GM18870 (cell line): ENCODE measurements around the gene DDIT4.
"Not testable (repeated sequence)": the region's sequence is repeated elsewhere in the genome, so short reads cannot be mapped to it uniquely, and the experiment has no call there.

Experiments used
- ATAC-seq: cut with Tn5 transposase; IDR thresholded peaks from one replicate; pipeline ENCODE4 v1.9.1; 2021; ENCODE audit warnings: moderate library complexity; ENCODE audit not compliant: unreplicated experiment

DDIT4 gene

GRCh38 chr10:72249176-72249862 is 24.4 kb upstream of the DDIT4 start:
- ATAC-seq, result not testable (repeated sequence)

- ATAC-seq, result no peak
Measured at GRCh38 chr10:72250666-72251065, 23.1 kb upstream of the DDIT4 start.

GRCh38 chr10:72251635-72252034 is 22.1 kb upstream of the DDIT4 start:
- ATAC-seq, result no peak

DNA sequence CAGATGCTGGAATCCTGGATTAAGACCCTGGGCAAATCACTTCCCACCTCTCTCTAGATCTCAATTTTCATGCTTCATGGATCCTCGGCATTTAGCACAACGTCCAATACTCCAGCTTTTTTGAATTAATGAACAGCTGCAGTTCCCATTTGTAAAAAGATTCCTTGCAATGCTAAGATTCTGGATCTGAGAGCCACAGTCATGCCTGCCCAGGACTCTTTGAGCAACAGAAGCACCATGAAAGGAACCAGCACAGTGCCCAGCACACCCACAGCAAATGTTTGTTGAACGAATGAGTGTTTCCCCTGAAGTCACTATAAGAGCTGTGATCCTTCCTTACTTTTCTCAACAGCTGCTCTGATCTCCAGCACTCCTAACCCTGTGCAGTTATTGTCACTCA is 20.8 kb upstream of the DDIT4 start:
- no peak for ATAC-seq

- no peak for ATAC-seq
Measured at GRCh38 chr10:72253578-72253977, 20.1 kb upstream of the DDIT4 start.

DNA sequence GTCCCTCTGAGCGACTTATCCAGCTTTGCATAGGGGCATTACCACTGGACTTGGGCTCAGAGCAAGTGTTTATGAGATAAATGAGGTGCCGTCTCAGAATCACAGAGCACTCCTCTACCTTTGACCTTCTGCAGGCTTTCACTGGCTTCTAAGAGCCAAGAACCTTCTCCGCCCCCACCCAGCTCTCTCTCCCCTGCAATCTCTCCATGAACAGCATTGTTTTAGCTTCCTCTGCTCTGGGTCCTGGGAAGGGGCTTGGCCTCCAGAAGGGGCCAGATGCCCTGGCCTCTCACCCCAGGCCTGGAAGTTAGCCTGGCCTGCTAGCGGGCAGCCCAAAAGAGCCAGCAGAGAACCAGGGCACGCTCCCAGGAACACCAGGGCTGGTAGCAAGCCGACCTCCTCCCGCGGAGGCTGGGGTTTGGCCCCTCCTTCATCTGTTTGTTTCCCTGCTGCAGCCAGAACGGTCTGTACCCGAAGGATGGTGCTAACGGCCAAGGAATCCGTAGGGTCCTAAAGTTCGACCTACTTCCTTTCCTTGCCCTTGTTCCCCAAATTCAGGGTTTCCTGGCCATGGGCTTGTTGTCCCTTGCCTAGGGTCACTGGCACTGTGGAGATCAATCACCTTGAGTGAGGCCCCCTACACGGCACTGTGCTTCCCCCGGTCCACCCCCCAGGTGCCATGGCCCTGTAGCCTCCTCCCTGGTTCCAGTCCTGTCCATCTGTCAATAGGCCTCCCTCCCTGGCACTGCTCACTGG is 18.7 kb upstream of the DDIT4 start:
- ATAC-seq, result no peak

GRCh38 chr10:72255977-72256729 is 17.6 kb upstream of the DDIT4 start:
- ATAC-seq, result no peak

DNA sequence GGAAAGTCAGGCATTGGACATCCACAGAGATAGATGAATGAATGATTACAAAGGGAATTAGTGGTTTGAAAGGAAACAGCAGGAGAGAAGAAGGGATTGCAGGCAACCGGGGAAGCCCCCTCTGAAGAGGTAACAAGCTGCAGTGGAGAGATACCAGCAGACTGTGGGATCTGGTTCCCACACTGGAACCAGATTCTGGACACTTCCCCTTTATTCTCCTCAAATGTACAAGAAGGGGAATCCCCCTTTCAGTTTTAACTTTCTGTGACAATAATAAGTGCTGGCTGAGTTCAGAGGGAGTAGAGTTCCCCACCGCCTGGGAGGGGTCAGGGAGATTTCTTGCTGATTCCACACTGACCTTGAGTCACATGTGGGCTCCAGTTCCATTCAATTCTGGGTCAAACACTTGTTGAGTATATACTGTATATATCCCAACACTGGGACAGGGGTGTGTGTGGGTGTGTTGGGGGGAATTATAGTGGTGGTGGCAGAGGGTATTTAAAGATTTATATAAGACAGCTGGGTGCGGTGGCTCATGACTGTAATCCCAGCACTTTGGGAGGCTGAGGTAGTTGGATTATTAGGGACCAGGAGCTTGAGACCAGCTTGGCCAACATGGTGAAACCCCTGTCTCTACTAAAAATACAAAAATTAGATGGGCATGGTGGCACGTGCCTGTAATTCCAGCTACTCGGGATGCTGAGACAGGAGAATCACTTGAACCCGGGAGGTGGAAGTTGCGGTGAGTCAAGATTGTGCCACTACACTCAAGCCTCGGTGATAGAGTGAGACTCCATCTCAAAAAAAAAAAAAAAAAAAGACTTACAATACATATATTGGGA is 16.5 kb upstream of the DDIT4 start:
- peak; percentile 24 for ATAC-seq

- ATAC-seq, result no peak
Measured at GRCh38 chr10:72258617-72259016, 15.1 kb upstream of the DDIT4 start.

DNA sequence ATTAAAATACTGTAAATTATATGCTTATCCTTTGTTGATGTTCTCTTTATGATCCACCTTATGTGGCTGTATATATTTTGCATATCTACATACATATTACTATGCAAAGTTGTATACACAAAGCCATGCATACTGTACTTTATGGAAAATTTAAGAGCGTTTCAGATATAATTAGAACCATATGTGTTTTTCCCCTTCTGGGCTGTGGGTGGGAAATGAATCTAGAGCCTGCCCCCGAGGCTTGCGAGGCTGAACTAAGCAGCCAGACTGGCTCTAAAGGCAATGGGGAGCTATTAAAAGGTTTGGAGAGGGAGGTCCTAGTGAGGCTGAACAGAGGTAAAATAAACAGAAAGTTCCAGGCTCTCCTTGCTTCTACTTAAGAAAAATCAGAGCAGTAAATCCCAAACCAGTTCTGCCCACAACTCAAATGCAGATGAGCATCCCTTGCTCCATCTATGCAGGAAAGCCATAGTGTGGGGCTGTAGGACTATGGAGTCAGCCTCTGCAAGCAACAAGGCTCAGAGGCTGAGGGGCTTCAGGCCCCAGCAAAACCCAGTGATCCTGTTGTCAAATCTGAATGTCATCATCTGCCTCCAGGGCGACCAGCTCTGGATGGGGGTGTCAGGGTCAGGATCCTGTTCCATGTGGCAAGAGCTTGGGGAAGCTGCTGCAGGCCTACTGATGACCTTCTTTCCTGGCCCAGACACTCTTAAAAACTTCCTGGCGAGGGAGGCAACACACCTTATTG is 14.1 kb upstream of the DDIT4 start:
- ATAC-seq, result no peak

DNA sequence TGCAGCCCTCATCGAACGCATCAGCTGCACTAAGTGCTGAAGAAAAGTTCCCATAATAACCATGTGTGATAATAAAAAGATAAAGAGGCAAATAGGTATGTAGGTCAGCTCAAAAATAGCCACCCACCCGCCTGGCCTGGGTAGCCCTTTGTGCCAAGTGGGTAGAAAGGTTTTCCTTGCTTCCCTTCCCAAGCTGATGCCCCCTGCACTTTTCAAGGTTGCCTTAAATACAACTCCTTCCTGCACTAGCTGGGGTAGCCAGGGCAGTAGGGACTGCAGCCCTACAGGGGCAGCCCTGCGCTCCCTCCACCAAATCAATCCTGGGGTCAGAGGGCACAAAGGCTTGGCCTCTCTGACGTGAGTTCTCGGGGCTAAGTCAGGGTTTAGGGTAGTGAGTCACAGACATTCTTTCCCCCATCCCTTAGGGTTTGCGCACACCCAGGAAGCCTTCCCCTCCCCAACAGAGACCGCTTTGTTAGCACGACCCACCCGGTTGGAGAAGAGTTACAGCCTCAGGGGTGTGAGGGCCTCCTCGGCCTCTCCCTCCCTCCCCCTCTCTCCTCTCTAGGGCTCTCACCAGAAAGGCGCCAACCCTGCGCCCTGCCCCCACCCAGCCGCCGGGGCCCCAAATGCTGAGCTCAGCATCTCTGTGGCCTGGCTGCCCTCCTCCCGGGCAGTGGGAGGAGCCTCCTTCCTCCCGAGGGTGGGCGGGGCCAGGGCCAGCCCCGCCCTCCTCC is 13.3 kb upstream of the DDIT4 start:
- peak; percentile 32 for ATAC-seq

DNA sequence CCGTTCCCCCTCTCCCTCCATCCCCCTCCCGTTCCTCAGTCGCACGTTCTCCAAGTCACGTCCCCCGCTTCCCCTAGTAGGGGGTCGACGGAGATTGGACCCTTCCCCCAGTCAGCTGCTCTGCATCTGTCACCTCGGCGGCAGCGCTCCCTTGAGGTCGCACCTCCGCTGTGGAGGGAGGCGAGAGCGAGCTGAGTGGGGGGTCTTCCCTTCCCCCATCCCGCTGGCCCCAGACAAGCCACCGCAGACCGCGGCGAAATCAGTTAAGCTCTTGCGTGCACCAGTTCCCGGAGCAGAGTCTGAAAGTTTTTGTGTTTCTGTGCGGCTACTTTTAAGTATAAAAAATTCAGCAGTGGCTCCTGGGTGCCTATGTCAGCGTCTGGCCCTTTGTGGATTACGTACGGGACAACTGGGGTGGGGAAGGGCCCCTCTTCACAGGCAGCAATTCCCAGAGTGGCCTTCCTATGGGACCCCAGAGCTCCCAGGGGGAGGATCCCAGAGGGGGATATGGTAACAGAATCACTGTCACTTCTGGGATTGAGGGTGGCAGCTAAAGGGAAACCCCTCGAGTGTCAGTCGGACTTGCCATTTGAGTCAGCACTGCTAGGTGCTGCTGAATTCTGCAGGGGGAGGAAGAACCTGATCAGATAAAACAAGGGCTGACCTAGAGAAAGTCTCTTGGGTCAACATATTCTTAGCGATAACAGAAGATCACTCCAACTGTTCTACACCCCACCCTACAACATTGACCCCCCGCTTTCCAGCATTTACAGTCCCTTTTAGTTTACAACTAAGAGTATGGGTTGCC is 12.5 kb upstream of the DDIT4 start:
- peak; percentile 48 for ATAC-seq

- ATAC-seq, result peak; percentile 12
Measured at GRCh38 chr10:72261784-72262404, 11.8 kb upstream of the DDIT4 start.

- ATAC-seq, result no peak
Measured at GRCh38 chr10:72263613-72264241, 10.0 kb upstream of the DDIT4 start.

GRCh38 chr10:72264536-72264935 is 9.2 kb upstream of the DDIT4 start:
- no peak for ATAC-seq

- ATAC-seq, result no peak
Measured at GRCh38 chr10:72265508-72265907, 8.2 kb upstream of the DDIT4 start.

- no peak for ATAC-seq
Measured at GRCh38 chr10:72265990-72266865, 7.5 kb upstream of the DDIT4 start.
